Measurements from ENCODE around the gene ZBTB14.

Gene ZBTB14

GRCh38 chr18:5268874-5269273 lies 26.7 kb downstream of the ZBTB14 start:
- no peak overlapping the region for H3K27ac ChIP-seq
- TF ChIP-seq, protein P1, sequence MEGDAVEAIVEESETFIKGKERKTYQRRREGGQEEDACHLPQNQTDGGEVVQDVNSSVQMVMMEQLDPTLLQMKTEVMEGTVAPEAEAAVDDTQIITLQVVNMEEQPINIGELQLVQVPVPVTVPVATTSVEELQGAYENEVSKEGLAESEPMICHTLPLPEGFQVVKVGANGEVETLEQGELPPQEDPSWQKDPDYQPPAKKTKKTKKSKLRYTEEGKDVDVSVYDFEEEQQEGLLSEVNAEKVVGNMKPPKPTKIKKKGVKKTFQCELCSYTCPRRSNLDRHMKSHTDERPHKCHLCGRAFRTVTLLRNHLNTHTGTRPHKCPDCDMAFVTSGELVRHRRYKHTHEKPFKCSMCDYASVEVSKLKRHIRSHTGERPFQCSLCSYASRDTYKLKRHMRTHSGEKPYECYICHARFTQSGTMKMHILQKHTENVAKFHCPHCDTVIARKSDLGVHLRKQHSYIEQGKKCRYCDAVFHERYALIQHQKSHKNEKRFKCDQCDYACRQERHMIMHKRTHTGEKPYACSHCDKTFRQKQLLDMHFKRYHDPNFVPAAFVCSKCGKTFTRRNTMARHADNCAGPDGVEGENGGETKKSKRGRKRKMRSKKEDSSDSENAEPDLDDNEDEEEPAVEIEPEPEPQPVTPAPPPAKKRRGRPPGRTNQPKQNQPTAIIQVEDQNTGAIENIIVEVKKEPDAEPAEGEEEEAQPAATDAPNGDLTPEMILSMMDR (IDR thresholded peaks at IDR 0.05; ENCODE audit: low read depth, low read length, missing control alignments), result no peak
- in situ Hi-C loops (cut with HindIII; ENCODE audit: low pct_ligation_motif_present, low sequenced_read_pairs), result no loop called here
- no peaks in the 10 kb centered on the region for H3K36me3 ChIP-seq (replicated peaks)
- H3K27me3 ChIP-seq (replicated peaks), result no peaks in the 10 kb centered on the region
- DNase-seq, result no peak
- H3K4me3 ChIP-seq (ENCODE audit: low read depth, low read length), result no peak overlapping the region

GRCh38 chr18:5266721-5267120 lies 28.8 kb downstream of the ZBTB14 start:
- TF ChIP-seq, protein P1 (IDR thresholded peaks at IDR 0.05; ENCODE audit: low read depth, low read length, missing control alignments), result no peak
- Histone ChIP-seq H3K27ac (no peak overlapping the region), H3K27me3 (replicated peaks) (no peaks in the 10 kb centered on the region), H3K36me3 (replicated peaks) (no peaks in the 10 kb centered on the region), H3K4me3 (ENCODE audit: low read depth, low read length) (no peak overlapping the region)
- in situ Hi-C loops (cut with HindIII; ENCODE audit: low pct_ligation_motif_present, low sequenced_read_pairs), result no loop called here
- no peak for DNase-seq

- TF ChIP-seq, protein P1 (IDR thresholded peaks at IDR 0.05; ENCODE audit: low read depth, low read length, missing control alignments), result no peak
- DNase-seq, result peak; percentile 6
- in situ Hi-C loops (cut with HindIII; ENCODE audit: low pct_ligation_motif_present, low sequenced_read_pairs), result no loop called here
Measured at GRCh38 chr18:5253910-5254309, 41.6 kb downstream of the ZBTB14 start.

GRCh38 chr18:5251117-5251516 lies 44.4 kb downstream of the ZBTB14 start:
- TF ChIP-seq, protein P1 (IDR thresholded peaks at IDR 0.05; ENCODE audit: low read depth, low read length, missing control alignments), result no peak
- DNase-seq, result no peak
- no peaks in the 10 kb centered on the region for H3K27me3 ChIP-seq (replicated peaks)
- H3K36me3 ChIP-seq (replicated peaks), result no peaks in the 10 kb centered on the region
- no peak overlapping the region for H3K4me3 ChIP-seq (ENCODE audit: low read depth, low read length)
- in situ Hi-C loops (cut with HindIII; ENCODE audit: low pct_ligation_motif_present, low sequenced_read_pairs), result no loop called here
- H3K27ac ChIP-seq, result no peak overlapping the region

More at GRCh38 chr18:5253910-5254309, 41.6 kb downstream of the ZBTB14 start:
- Histone ChIP-seq H3K4me3 (ENCODE audit: low read depth, low read length) (no peak overlapping the region), H3K27me3 (replicated peaks) (no peaks in the 10 kb centered on the region), H3K36me3 (replicated peaks) (no peaks in the 10 kb centered on the region), H3K27ac (no peak overlapping the region)

- DNase-seq, result no peak
- TF ChIP-seq, protein P1 (IDR thresholded peaks at IDR 0.05; ENCODE audit: low read depth, low read length, missing control alignments), result no peak
- Histone ChIP-seq H3K4me3 (ENCODE audit: low read depth, low read length) (no peak overlapping the region), H3K27me3 (replicated peaks) (no peaks in the 10 kb centered on the region), H3K36me3 (replicated peaks) (no peaks in the 10 kb centered on the region), H3K27ac (no peak overlapping the region)
- in situ Hi-C loops (cut with HindIII; ENCODE audit: low pct_ligation_motif_present, low sequenced_read_pairs), result no loop called here
Measured at GRCh38 chr18:5250603-5251002, 44.9 kb downstream of the ZBTB14 start.

DNA sequence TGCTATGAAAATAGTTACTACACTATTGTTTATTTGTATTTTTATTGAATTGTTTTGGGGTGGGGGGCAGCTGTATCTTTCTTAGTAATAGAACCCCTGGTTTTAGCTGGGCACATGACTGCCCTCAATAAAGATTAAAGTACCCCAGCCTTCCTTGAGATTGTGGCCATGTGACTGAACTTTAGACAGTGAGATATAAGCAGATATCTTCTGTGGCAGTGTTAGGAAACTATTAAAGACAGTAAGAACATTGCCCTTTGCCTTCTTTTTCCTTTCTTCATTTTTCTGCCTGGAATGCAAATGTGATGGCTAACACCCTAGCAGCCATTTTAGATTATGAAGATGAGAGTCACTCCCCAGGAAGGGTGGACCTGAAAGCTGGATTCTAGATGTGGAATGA lies 50.6 kb downstream of the ZBTB14 start:
- in situ Hi-C loops (cut with HindIII; ENCODE audit: low pct_ligation_motif_present, low sequenced_read_pairs), result no loop called here
- Histone ChIP-seq H3K27ac (no peak overlapping the region), H3K36me3 (replicated peaks) (peaks cover 2% of the 10 kb centered on the region), H3K4me3 (ENCODE audit: low read depth, low read length) (no peak overlapping the region), H3K27me3 (replicated peaks) (no peaks in the 10 kb centered on the region)
- TF ChIP-seq, protein P1 (IDR thresholded peaks at IDR 0.05; ENCODE audit: low read depth, low read length, missing control alignments), result no peak
- DNase-seq, result no peak

Data from brain microvascular endothelial cell (primary cell).